ENCODE results near the gene ABCB11.

- no peak for TF ChIP-seq CTCF (IDR thresholded peaks at IDR 0.05)
- no peak for TF ChIP-seq POLR2A (IDR thresholded peaks at IDR 0.05)
These were observed 42.4 kb downstream of the ABCB11 start for GRCh38 chr2:168988755-168989154.
